Prostate gland (tissue), 2 donors: Measurements from ENCODE around the gene IRF9.

Experiments
- POLR2A ChIP-seq: fragments of 450-650 bp; IDR thresholded peaks from one replicate; pipeline ENCODE4 v1.6.1; 2016; ENCODE audit warnings: antibody characterized with exemption, mild to moderate bottlenecking
- POLR2AphosphoS5 ChIP-seq: sonication (generic); formaldehyde crosslinking; IDR thresholded peaks from one replicate; pipeline ENCODE4 v1.6.1; 2017; ENCODE audit warnings: antibody characterized with exemption
- TF ChIP-seq, protein P1 (sequence below), 4 experiments: fragments of 200-600 bp in 2 of 4; fragments of 450-650 bp in 2 of 4; sonication (generic) in 2 of 4; IDR thresholded peaks; 1 replicate in 3 of 4; 2 replicates in 1 of 4; pipeline ENCODE4 v1.5.1; 2016 to 2019; ENCODE audit warnings: antibody characterized with exemption in 4 of 4, mild to moderate bottlenecking in 2 of 4, moderate library complexity in 2 of 4

DNA sequence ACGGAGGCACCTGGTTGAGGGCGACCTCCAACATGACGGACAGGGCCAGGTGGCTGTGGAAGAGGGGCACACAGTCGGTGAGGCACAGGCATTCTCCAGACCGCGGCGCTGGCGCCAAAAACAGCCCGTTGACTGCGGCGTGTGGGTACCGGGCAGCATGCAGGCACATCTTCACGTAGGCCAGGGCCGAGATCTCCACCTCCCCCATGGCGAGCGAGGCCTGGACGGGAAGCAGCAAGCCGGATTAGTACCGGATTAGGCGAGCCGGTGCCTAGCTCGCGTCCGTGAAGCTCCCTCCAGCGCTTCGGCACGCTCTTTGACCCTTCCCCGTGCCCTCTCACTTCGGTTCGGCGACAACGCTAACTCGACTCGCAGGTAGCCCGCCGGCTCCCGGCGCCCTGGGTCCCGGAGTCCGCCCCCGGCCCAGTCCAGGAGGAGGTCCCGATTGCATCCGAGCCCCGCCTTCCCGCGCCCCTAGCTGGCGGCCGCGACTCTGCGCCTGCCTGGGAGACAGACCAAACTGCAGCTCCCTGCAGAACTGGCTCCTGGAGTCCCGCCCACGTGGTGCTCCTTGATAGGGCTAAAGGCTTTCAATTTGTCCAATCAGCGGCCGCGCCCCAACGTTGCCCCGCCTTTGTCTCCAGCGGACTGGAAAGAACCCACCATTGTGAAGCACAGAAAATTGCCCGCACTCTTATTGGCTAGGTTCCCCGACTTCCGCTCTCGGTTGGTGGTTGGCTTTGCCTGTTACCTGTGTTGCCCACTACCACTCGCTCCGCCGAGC lies 19.8 kb upstream of the IRF9 start, which contains the start of gene EMC9:
- TF ChIP-seq, protein P1, sequence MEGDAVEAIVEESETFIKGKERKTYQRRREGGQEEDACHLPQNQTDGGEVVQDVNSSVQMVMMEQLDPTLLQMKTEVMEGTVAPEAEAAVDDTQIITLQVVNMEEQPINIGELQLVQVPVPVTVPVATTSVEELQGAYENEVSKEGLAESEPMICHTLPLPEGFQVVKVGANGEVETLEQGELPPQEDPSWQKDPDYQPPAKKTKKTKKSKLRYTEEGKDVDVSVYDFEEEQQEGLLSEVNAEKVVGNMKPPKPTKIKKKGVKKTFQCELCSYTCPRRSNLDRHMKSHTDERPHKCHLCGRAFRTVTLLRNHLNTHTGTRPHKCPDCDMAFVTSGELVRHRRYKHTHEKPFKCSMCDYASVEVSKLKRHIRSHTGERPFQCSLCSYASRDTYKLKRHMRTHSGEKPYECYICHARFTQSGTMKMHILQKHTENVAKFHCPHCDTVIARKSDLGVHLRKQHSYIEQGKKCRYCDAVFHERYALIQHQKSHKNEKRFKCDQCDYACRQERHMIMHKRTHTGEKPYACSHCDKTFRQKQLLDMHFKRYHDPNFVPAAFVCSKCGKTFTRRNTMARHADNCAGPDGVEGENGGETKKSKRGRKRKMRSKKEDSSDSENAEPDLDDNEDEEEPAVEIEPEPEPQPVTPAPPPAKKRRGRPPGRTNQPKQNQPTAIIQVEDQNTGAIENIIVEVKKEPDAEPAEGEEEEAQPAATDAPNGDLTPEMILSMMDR (IDR thresholded peaks at IDR 0.05) = peak; percentile 33 to 95 (median 63)
- peak; percentile 94 for TF ChIP-seq POLR2A
- peak; percentile 98 for TF ChIP-seq POLR2AphosphoS5
